Measurements from ENCODE around the gene RXFP1. TPM values are rescaled to one million over a fixed set of nuclear protein-coding genes. Genes with fewer than 3 reads are reported as not detected.

RXFP1 gene
- polyA plus RNA-seq (2012; rRNA removed) = not detected in 2 replicates
- not detected in 2 replicates for polyA plus RNA-seq (2012; cell fraction: cytosol; rRNA removed)
- not detected in 2 replicates for polyA plus RNA-seq (2012; cell fraction: nucleus; rRNA removed)

- POLR2A ChIA-PET = no interaction called here
- Histone ChIP-seq H3K27me3 (ENCODE audit: insufficient read depth) (no peaks in the 10 kb centered on the region), H3K9me3 (no peaks in the 10 kb centered on the region), H3K79me2 (ENCODE audit: insufficient read depth) (no peaks in the 10 kb centered on the region), H2AFZ (ENCODE audit: low read depth) (no peak within 1 kb of the TSS), H3K4me3 (ENCODE audit: low read depth in 2 of 2, low read length in 1 of 2) (no peak within 1 kb of the TSS), H3K4me2 (no peak within 1 kb of the TSS), H3K27ac (ENCODE audit: low read depth in 2 of 2, low read length in 1 of 2) (no peak within 1 kb of the TSS), H3K36me3 (replicated peaks in 1 of 2; ENCODE audit: control insufficient read depth in 1 of 2, insufficient read depth in 2 of 2, low read length in 1 of 2) (no peaks in the 10 kb centered on the region), H3F3A (replicated peaks; ENCODE audit: insufficient read depth) (no peaks in the 10 kb centered on the region), H3K9ac (no peak within 1 kb of the TSS), H3K9me2 (no peaks in the 10 kb centered on the region), H3K4me1 (ENCODE audit: control insufficient read depth in 1 of 2, insufficient read depth in 2 of 2, low read depth in 1 of 2, low read length in 1 of 2) (no peaks in the 10 kb centered on the region), H4K20me1 (ENCODE audit: insufficient read depth) (no peaks in the 10 kb centered on the region)
- CTCF ChIA-PET = interaction anchor here (1.1 to 1.4 kb wide), 2 partner anchors 9 to 26 kb away, joined by 3 read pairs; no protein-coding TSS in a partner anchor
- DNase-seq = no peak
- TF ChIP-seq EZH2phosphoT487 (IDR thresholded peaks at IDR 0.05; ENCODE audit: borderline replicate concordance, low read depth) = no peak
- no peak for TF ChIP-seq FOSL2 (IDR thresholded peaks at IDR 0.05; ENCODE audit: borderline replicate concordance, low read depth)
- TF ChIP-seq GATA2 (CRISPR knock-in tag; IDR thresholded peaks at IDR 0.05) = no peak
- TF ChIP-seq POLR2AphosphoS5 (IDR thresholded peaks at IDR 0.05; ENCODE audit: low read depth, low read length) = no peak
- TF ChIP-seq RAD21 (IDR thresholded peaks at IDR 0.05; ENCODE audit: low read length) = no peak
- no peak for TF ChIP-seq USF1 (IDR thresholded peaks at IDR 0.05; ENCODE audit: borderline replicate concordance, low read depth)
- no peak for TF ChIP-seq TEAD4 (IDR thresholded peaks at IDR 0.05; ENCODE audit: borderline replicate concordance, insufficient read depth)
- no peak for TF ChIP-seq SIN3A (IDR thresholded peaks at IDR 0.05; ENCODE audit: borderline replicate concordance, low read depth, low read length)
- TF ChIP-seq RFX5 (IDR thresholded peaks at IDR 0.05; ENCODE audit: low read length) = no peak
- TF ChIP-seq SMC3 (IDR thresholded peaks at IDR 0.05; ENCODE audit: low read depth, low read length) = no peak
- TF ChIP-seq, protein P1, sequence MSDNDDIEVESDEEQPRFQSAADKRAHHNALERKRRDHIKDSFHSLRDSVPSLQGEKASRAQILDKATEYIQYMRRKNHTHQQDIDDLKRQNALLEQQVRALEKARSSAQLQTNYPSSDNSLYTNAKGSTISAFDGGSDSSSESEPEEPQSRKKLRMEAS (IDR thresholded peaks at IDR 0.05; ENCODE audit: low read depth) = no peak
- no peak for TF ChIP-seq YY1 (IDR thresholded peaks at IDR 0.05; ENCODE audit: low read depth)
- no peak for TF ChIP-seq RCOR1 (IDR thresholded peaks at IDR 0.05; ENCODE audit: low read length)
- WGBS (ENCODE audit: low lambda C conversion rate) = 70% methylated on average over 11 of the region's 11 CpGs
These were observed at the start of gene RXFP1 for GRCh38 chr4:158521484-158522088. Gene RXFP1, plus strand, starts transcription at chr4:158521882. Its CDS starts 95 bp downstream, at chr4:158521977.

GRCh38 chr4:158481811-158482210 lies 39.9 kb upstream of the RXFP1 start:
- Histone ChIP-seq H3K9me3 (no peaks in the 10 kb centered on the region), H3F3A (replicated peaks; ENCODE audit: insufficient read depth) (no peaks in the 10 kb centered on the region), H4K20me1 (ENCODE audit: insufficient read depth) (no peaks in the 10 kb centered on the region), H3K9me2 (no peaks in the 10 kb centered on the region), H3K4me3 (ENCODE audit: low read depth in 2 of 2, low read length in 1 of 2) (no peak overlapping the region), H3K9ac (no peak overlapping the region), H3K4me2 (no peak overlapping the region), H3K27me3 (ENCODE audit: insufficient read depth) (no peaks in the 10 kb centered on the region), H3K27ac (ENCODE audit: low read depth in 2 of 2, low read length in 1 of 2) (no peak overlapping the region), H3K36me3 (replicated peaks in 1 of 2; ENCODE audit: control insufficient read depth in 1 of 2, insufficient read depth in 2 of 2, low read length in 1 of 2) (no peaks in the 10 kb centered on the region), H3K4me1 (ENCODE audit: control insufficient read depth in 1 of 2, insufficient read depth in 2 of 2, low read depth in 1 of 2, low read length in 1 of 2) (no peaks in the 10 kb centered on the region), H2AFZ (ENCODE audit: low read depth) (no peak overlapping the region), H3K79me2 (ENCODE audit: insufficient read depth) (no peaks in the 10 kb centered on the region)
- CTCF ChIA-PET = no interaction called here
- DNase-seq = no peak
- POLR2A ChIA-PET = no interaction called here
- TF ChIP-seq TCF12 (IDR thresholded peaks at IDR 0.05) (no peak), NFIC (IDR thresholded peaks at IDR 0.05; ENCODE audit: borderline replicate concordance) (no peak), PBX3 (IDR thresholded peaks at IDR 0.05) (no peak), RCOR1 (IDR thresholded peaks at IDR 0.05; ENCODE audit: low read length) (no peak), FOXJ3 (CRISPR knock-in tag; IDR thresholded peaks at IDR 0.05) (no peak), GABPA (IDR thresholded peaks at IDR 0.05; ENCODE audit: low read depth) (no peak), SIN3A (IDR thresholded peaks at IDR 0.05; ENCODE audit: borderline replicate concordance, low read depth, low read length) (no peak), EZH2phosphoT487 (IDR thresholded peaks at IDR 0.05; ENCODE audit: borderline replicate concordance, low read depth) (no peak), RFX5 (IDR thresholded peaks at IDR 0.05; ENCODE audit: low read length) (no peak), MXI1 (IDR thresholded peaks at IDR 0.05; ENCODE audit: low read depth, low read length) (no peak), TAF1 (IDR thresholded peaks at IDR 0.05; ENCODE audit: borderline replicate concordance, low read depth, low read length) (no peak), MEF2A (IDR thresholded peaks at IDR 0.05; ENCODE audit: borderline replicate concordance, low read depth) (no peak), FOSL2 (IDR thresholded peaks at IDR 0.05; ENCODE audit: borderline replicate concordance, low read depth) (no peak), RXRA (IDR thresholded peaks at IDR 0.05; ENCODE audit: borderline replicate concordance, low read depth) (no peak), JUND (IDR thresholded peaks at IDR 0.05) (no peak), CHD2 (IDR thresholded peaks at IDR 0.05; ENCODE audit: low read length, partially characterized antibody) (no peak)
- TF ChIP-seq, protein P2, sequence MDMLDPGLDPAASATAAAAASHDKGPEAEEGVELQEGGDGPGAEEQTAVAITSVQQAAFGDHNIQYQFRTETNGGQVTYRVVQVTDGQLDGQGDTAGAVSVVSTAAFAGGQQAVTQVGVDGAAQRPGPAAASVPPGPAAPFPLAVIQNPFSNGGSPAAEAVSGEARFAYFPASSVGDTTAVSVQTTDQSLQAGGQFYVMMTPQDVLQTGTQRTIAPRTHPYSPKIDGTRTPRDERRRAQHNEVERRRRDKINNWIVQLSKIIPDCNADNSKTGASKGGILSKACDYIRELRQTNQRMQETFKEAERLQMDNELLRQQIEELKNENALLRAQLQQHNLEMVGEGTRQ (IDR thresholded peaks at IDR 0.05; ENCODE audit: borderline replicate concordance, low read depth, low read length) = no peak

All from SK-N-SH (cell line).